Measurements from ENCODE around the gene LHFPL3. TPM values are rescaled to one million over a fixed set of nuclear protein-coding genes. Genes with fewer than 3 reads are reported as not detected.

Gene LHFPL3
- total RNA-seq, 2 donors from 2014 or later, result not detected

DNA sequence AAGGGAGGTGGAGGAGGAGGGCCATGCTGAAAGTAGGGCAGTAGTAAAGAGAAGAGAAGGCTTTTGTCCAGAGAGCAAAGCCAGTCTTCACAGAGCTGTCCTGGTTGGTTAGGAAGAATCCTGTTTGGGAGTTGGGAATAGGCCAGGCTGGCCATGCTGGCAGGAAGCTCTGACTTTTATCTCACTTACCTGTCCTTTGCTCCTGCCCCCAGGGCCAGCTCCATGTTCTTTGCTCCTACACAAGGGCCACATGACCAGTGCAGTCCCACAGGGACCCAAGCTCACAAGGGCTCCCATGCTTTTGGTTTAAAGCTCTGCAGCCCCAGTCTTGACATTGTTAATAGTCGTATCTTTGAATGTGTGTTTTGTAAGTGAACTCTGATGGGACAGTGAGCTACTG lies 524.0 kb downstream of the LHFPL3 start:
- Mint-ChIP-seq H3K27ac (no peak overlapping the region), H3K4me1 (ENCODE audit: low read depth in 2 of 2) (peaks cover 0 to under 1% of the 10 kb centered on the region in 2 donors), H3K36me3 (no peaks in the 10 kb centered on the region), H3K9me3 (no peaks in the 10 kb centered on the region), H3K27me3 (peaks cover 0 to 5% of the 10 kb centered on the region in 2 donors), H3K4me3 (no peak overlapping the region)
- ATAC-seq (no peak), DNase-seq (ENCODE audit: low spot score) (no peak)

DNA sequence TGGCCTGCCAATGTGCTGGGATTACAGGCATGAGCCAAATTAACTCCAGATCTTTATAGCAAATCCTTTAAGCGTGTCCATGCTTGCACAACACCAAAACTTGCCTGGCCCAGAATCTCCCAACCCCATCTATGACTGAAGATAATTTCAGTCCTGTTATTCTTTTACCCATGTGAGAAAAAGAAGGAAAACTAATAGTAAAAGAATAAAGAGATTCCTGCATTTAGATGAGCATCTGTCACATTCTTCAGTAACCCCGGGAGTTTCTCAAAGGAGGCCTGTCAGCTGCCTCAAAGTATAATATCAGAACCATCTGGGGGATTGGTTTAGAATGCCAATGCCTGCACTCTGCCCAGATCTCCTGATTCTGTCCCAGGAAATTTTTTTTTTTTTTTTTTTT lies 527.5 kb downstream of the LHFPL3 start:
- peaks cover 9 to 13% of the 10 kb centered on the region in 2 donors for H3K4me1 Mint-ChIP-seq (ENCODE audit: low read depth in 2 of 2)
- no peaks in the 10 kb centered on the region for H3K36me3 Mint-ChIP-seq
- H3K4me3 Mint-ChIP-seq, result no peak overlapping the region
- DNase-seq (ENCODE audit: low spot score), result no peak
- no peak overlapping the region for H3K27ac Mint-ChIP-seq
- peaks cover 0 to 12% of the 10 kb centered on the region in 2 donors for H3K27me3 Mint-ChIP-seq
- no peaks in the 10 kb centered on the region for H3K9me3 Mint-ChIP-seq
- no peak for ATAC-seq

DNA sequence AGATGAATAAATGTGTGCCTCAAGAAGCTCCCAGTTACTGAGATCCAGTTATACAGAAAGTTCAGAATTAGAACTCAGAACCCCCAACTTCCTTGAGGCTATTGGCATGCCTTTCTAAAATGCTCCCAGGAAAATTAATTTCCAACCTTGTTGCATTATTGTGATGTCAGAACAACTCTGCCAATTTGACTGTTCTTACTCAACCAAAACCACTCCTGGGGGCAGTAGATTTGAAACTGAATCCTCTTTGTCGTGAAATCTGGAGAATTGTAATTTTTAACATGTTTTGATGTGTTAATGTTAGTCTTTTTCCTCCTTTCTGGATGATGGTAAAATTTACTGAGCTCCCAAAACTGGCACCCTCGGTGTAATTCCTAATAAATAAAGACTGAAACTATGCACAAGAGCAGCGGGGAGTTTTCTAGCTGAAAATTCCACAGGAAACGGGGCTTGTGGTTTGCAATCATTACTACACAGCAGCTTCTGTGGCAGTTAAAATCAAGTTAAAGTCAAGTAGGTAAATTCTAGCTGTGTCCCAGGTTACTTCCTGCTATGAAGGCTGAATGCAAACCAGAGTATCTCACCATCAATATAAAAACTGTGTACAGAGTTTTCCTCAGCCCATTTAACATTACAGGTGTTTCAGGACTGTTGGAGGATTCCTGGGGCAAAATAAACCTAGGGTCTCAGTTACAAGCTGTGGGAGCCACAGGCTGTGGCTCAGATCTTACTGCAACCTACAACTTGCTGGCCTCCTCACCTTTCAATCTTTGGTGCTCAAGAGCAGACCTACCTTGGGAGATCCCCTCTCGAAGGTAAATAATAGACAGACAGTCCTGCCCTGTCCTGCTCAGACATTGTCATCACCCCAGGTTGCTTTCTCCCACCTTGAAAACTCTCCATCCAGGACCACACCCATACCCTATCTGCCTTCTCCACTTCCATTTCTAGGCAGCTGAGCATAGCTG lies 529.3 kb downstream of the LHFPL3 start:
- no peaks in the 10 kb centered on the region for H3K36me3 Mint-ChIP-seq
- no peak for ATAC-seq
- no peaks in the 10 kb centered on the region for H3K9me3 Mint-ChIP-seq
- peak overlapping the region; percentile 38 for H3K4me3 Mint-ChIP-seq
- no peak for DNase-seq (ENCODE audit: low spot score)
- H3K27ac Mint-ChIP-seq, result peak overlapping the region in 1 of 2 donors; percentile 22
- peaks cover 2 to 11% of the 10 kb centered on the region in 2 donors for H3K27me3 Mint-ChIP-seq
- peaks cover 9 to 13% of the 10 kb centered on the region in 2 donors for H3K4me1 Mint-ChIP-seq (ENCODE audit: low read depth in 2 of 2)

DNA sequence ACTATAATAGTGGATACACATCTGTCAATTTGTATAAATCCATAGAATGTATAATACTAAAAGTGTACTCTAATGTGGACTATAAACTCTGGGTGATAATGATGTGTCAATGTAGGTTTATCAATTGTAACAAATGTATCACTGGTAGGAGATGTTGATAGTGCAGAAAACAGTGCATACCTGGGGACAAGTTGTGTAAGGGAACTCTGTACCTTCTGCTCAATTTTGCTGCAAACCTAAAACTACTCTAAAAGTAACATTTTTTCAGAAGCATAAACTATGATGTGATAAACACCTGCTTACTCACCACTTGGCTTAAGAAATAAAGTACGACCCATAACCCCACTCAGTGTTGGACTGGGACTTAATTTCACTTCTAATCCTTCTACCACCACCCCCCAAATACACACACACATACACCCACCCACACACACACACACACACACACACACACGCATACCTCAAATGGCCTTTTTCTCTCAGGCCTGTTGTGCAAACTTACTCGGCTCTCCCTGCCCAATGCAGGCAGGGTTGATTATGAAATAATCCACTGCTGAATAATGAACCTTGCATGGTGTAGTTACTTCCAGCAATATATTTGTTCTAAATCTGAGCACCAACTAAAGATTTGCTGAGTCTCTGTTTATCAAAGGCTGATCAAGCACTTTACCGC lies 531.5 kb downstream of the LHFPL3 start:
- DNase-seq (ENCODE audit: low spot score) (no peak), ATAC-seq (no peak)
- peaks cover 9 to 13% of the 10 kb centered on the region in 2 donors for H3K4me1 Mint-ChIP-seq (ENCODE audit: low read depth in 2 of 2)
- H3K9me3 Mint-ChIP-seq, result no peaks in the 10 kb centered on the region
- no peak overlapping the region for H3K27ac Mint-ChIP-seq
- H3K36me3 Mint-ChIP-seq, result no peaks in the 10 kb centered on the region
- H3K27me3 Mint-ChIP-seq, result peaks cover 8 to 20% of the 10 kb centered on the region in 2 donors
- H3K4me3 Mint-ChIP-seq, result no peak overlapping the region

DNA sequence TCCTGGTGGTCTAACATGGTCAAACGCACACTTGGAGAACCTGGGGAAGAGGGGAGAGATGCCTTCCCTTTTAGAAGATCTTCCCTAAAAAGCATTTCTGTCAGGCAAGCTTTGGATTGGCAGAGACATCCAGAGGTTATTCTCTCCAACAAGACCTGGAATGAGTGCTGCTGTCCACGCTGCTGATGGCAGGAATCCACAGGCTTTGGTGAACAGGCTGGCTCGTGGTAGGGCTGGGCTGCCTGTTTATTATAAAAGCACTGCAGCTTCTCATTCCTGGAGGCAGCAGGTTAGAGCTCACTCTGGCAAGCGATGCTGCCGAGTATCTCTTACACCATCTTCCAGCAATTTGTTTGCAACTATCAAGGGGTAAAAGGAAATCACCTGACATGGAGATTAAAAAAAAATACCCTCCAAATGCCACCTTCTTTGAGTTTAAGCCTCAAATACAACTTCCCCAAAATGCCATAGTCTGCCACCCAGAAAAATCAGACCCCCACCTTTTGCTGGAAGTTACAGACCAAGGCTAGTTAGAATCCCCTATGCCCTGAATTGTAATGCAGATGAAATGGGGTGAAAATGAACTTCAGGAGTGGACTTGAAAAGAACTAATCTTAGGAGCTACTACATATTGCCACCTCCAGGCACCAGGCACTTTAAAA lies 533.5 kb downstream of the LHFPL3 start:
- DNase-seq (ENCODE audit: low spot score) (no peak), ATAC-seq (no peak)
- Mint-ChIP-seq H3K4me1 (ENCODE audit: low read depth in 2 of 2) (peaks cover 9 to 13% of the 10 kb centered on the region in 2 donors), H3K27ac (no peak overlapping the region), H3K9me3 (no peaks in the 10 kb centered on the region), H3K36me3 (no peaks in the 10 kb centered on the region), H3K27me3 (peaks cover 18 to 30% of the 10 kb centered on the region in 2 donors), H3K4me3 (no peak overlapping the region)

DNA sequence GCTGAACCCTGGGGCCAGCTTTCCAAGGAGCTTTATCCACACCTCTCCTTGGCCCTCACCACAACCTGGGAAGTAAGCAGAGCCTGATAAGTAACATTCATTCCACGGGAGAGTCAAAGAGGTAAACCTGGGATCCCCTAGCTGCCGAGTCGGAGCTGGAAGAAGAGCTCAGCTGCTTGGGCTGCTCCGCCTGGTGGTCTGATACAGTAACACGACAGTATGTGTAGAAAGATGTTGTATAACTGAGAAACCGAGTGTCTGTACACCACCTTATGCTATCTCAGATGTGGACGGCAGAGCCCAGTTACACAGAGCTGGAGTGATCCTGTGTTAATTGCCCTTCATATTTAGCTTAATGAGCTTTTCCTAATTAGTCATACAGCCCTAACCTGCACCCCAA lies 534.3 kb downstream of the LHFPL3 start:
- Mint-ChIP-seq H3K27me3 (peaks cover 24 to 30% of the 10 kb centered on the region in 2 donors), H3K36me3 (no peaks in the 10 kb centered on the region), H3K4me3 (no peak overlapping the region), H3K27ac (no peak overlapping the region), H3K9me3 (no peaks in the 10 kb centered on the region), H3K4me1 (ENCODE audit: low read depth in 2 of 2) (peaks cover 9% of the 10 kb centered on the region in 2 donors)
- no peak for ATAC-seq
- DNase-seq (ENCODE audit: low spot score), result no peak

DNA sequence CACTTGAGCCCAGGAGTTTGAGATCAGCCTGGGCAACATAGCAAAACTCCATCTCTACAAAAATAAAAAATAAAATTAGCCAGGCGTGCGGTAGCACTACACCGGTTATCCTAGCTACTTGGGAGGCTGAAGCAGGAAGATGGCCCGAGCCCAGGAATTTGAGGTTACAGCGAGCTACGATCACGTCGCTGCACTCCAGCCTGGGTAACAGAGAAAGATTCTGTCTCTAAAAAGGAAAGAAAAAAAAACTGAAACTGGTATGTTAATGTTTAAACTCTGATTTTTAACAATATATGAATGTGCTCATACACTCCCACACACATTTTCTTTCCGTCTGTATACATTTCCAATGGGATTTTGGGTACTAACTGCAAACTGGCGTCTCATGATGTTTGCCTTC lies 545.0 kb downstream of the LHFPL3 start:
- DNase-seq (ENCODE audit: low spot score) (no peak), ATAC-seq (no peak)
- H3K4me1 Mint-ChIP-seq (ENCODE audit: low read depth in 2 of 2), result peaks cover 0 to 3% of the 10 kb centered on the region in 2 donors
- no peaks in the 10 kb centered on the region for H3K9me3 Mint-ChIP-seq
- H3K27ac Mint-ChIP-seq, result no peak overlapping the region
- H3K36me3 Mint-ChIP-seq, result no peaks in the 10 kb centered on the region
- H3K27me3 Mint-ChIP-seq, result peaks cover 7 to 8% of the 10 kb centered on the region in 2 donors
- no peak overlapping the region for H3K4me3 Mint-ChIP-seq

DNA sequence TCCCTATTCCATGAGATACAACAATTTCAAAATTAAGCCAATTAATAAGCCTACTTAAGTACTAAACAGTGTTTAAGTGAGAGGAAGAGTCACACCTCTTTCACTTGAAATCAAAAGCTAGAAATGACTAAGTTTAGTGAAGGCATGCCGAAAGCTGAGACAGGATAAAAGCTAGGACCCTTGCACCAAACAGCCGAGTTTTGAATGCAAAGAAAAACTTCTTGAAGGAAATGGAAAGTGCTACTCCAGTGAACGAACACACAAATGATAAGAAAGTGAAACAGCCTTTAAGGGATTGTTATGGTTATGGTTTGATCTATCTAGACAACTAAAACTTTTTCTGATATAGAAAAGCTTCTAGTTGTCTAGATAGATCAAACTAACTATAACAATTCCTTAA lies 550.2 kb downstream of the LHFPL3 start:
- Mint-ChIP-seq H3K27me3 (peaks cover 7 to 10% of the 10 kb centered on the region in 2 donors), H3K27ac (no peak overlapping the region), H3K9me3 (no peaks in the 10 kb centered on the region), H3K4me3 (peak overlapping the region; percentile 21), H3K4me1 (ENCODE audit: low read depth in 2 of 2) (peaks cover 0 to 7% of the 10 kb centered on the region in 2 donors), H3K36me3 (no peaks in the 10 kb centered on the region)
- DNase-seq (ENCODE audit: low spot score) (no peak), ATAC-seq (peak in 1 of 2 donors; percentile 75)

DNA sequence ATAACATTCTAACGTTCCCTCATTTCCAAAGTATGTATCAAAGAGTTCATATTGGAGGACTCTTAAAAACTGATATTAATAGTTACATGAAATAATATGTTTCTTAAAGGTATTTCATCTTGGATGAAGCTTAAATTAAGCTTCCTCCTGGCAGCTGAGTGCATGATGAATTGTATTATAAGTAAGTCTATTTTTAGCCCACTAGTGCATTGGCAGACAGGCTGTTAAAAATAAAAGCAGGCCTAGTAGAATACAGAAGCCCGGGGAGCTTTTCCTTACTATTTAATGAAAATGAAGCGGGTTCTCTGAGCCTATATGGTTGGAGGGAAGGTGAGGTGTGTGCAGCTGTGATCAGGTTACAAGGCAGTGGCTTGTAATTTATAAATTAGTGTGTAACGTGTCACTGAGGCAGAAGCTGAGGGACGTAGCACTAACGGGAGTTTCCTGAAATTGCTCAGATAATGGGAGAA lies 554.9 kb downstream of the LHFPL3 start:
- no peak overlapping the region for H3K27ac Mint-ChIP-seq
- DNase-seq (ENCODE audit: low spot score) (no peak), ATAC-seq (peak in 1 of 2 donors; percentile 15)
- peaks cover 2 to 5% of the 10 kb centered on the region in 2 donors for H3K4me1 Mint-ChIP-seq (ENCODE audit: low read depth in 2 of 2)
- no peaks in the 10 kb centered on the region for H3K9me3 Mint-ChIP-seq
- H3K36me3 Mint-ChIP-seq, result no peaks in the 10 kb centered on the region
- peaks cover 0 to 10% of the 10 kb centered on the region in 2 donors for H3K27me3 Mint-ChIP-seq
- no peak overlapping the region for H3K4me3 Mint-ChIP-seq

DNA sequence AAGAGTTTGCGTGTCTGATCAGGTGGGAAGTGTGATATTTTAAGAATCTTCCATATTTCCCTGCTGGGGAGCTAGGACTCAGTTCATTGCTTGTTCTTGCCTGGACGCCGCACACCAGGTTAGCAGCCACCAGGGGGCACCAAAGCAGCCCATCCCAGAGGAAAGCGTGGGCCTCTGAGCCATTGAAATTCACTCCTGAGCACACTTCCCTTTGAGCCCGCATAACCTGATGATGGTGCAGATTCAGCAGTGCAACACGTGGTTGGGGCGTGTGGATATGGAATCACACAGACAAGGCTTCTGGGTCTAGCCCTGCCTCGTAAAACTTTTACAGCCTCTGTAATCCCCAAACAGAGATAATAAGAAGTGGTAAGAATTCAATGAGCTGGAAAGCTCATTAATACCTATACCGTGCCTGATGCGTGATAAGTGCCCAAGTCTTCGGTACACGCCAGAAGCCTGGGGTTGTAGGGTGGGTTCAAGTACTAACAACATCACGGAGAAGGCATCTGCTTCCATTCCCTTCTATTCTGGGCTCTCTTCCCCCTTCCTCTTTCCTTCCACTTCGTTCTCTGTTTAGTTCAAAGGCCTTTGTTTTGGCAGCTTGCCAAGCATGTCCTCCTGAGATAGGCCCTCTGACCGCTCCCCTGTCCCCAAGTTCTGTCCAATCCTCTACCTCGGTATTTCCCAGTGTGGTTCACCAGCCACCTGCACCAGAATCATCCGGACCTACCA lies 555.5 kb downstream of the LHFPL3 start:
- H3K4me3 Mint-ChIP-seq, result no peak overlapping the region
- H3K27me3 Mint-ChIP-seq, result peaks cover 0 to 7% of the 10 kb centered on the region in 2 donors
- DNase-seq (ENCODE audit: low spot score) (peak; percentile 74), ATAC-seq (peak; percentile 80 to 87)
- H3K27ac Mint-ChIP-seq, result no peak overlapping the region
- no peaks in the 10 kb centered on the region for H3K36me3 Mint-ChIP-seq
- no peaks in the 10 kb centered on the region for H3K9me3 Mint-ChIP-seq
- H3K4me1 Mint-ChIP-seq (ENCODE audit: low read depth in 2 of 2), result peaks cover 0 to 2% of the 10 kb centered on the region in 2 donors

DNA sequence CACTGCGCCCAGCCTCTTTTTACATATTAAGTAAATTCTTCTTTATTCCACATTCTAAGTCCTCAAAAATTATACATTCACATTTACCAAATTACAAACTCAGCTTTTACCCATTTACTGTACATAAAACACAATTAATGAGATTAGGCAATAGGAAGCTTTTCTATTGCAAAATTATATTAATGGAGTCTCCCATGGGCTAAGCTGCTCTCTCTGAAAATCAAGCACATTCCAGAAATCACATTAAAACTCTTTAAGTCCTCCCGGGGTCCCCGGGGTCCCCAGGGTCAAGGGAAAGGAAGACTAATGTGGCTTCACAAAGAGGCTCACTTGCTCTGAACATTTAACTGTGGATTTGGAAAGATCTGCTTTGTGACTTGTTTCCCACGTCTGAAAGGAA lies 558.2 kb downstream of the LHFPL3 start:
- no peaks in the 10 kb centered on the region for H3K36me3 Mint-ChIP-seq
- peaks cover 0 to 2% of the 10 kb centered on the region in 2 donors for H3K4me1 Mint-ChIP-seq (ENCODE audit: low read depth in 2 of 2)
- H3K27ac Mint-ChIP-seq, result no peak overlapping the region
- no peak overlapping the region for H3K4me3 Mint-ChIP-seq
- H3K27me3 Mint-ChIP-seq, result peaks cover 0 to 7% of the 10 kb centered on the region in 2 donors
- no peaks in the 10 kb centered on the region for H3K9me3 Mint-ChIP-seq
- ATAC-seq, result no peak
- DNase-seq (ENCODE audit: low spot score), result no peak

DNA sequence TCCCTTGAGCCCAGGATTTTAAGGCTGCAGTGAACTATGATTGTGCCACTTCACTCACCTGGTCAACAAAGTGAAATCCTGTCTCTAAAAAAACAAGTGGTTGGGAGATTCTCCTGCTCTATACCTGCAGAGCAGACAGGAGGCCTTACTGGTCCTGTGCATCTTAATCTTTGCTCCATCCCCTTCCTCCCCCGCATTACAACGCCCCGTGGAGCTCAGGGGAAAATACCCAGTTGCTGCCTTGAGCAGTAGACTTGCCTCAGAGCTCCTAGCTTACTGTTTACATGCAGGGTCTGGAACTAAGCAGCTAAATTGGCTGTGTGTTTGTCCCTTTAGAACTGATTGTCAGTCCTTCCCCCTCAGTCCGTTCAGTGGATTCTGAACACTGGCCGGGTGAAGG lies 561.8 kb downstream of the LHFPL3 start:
- Mint-ChIP-seq H3K27ac (no peak overlapping the region), H3K4me3 (no peak overlapping the region), H3K36me3 (no peaks in the 10 kb centered on the region), H3K9me3 (no peaks in the 10 kb centered on the region), H3K27me3 (peaks cover 0 to 10% of the 10 kb centered on the region in 2 donors), H3K4me1 (ENCODE audit: low read depth in 2 of 2) (no peaks in the 10 kb centered on the region)
- no peak for ATAC-seq
- no peak for DNase-seq (ENCODE audit: low spot score)

DNA sequence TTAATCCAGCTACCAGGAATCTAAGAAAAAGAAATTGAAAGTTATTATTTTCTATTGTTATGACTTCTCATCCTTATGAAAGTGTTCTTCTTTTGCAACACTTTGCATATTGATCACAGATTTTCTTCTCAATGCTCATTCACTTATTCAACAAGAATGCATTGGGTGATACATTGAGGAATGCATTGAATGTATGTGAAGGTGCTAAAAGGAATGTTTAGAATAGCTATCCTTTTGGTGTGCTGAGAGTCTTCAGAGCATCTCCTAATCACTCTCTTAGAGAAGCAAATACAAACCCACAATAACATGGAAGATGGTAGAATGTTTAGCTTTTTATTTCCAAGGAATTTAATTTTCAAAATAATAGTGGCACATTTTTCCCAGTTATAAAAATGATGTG lies 563.5 kb downstream of the LHFPL3 start:
- H3K27me3 Mint-ChIP-seq, result peaks cover 0 to 7% of the 10 kb centered on the region in 2 donors
- no peak overlapping the region for H3K4me3 Mint-ChIP-seq
- H3K4me1 Mint-ChIP-seq (ENCODE audit: low read depth in 2 of 2), result peaks cover under 1 to 2% of the 10 kb centered on the region in 2 donors
- no peak for ATAC-seq
- H3K9me3 Mint-ChIP-seq, result no peaks in the 10 kb centered on the region
- DNase-seq (ENCODE audit: low spot score), result no peak
- H3K36me3 Mint-ChIP-seq, result no peaks in the 10 kb centered on the region
- H3K27ac Mint-ChIP-seq, result no peak overlapping the region

Data from natural killer cell treated with Interleukin-12 subunit alpha and Interleukin-12 subunit beta and Interleukin-15 and Interleukin-18, amount 100 ng/mL, for 72 hours (primary cell).